Measurements from ENCODE around the gene ZFAND6.

DNA sequence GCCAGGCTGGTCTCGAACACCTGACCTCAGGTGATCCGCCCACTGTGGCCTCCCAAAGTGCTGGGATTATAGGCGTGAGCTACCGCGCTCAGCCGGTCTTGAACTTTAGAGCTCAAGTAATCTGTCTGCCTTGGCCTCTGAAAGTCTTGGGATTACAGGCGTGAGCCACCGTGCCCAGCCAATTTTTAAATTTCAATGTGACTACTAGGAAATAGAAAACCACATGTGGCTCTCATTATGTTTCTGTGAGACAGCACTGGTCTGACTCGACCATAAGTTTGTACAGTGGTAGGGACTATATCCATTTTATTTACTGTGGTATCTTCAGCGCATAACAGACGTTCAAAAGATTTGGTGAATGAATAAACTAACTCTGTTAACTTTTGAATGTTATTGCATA is 9.1 kb downstream of the ZFAND6 start:
- TF ChIP-seq CTCF (IDR thresholded peaks at IDR 0.05) (no peak), POLR2A (IDR thresholded peaks at IDR 0.05) (no peak)

All from esophagus squamous epithelium (tissue), 4 donors.